Neural cell (in vitro differentiated cells): ENCODE measurements around the gene NR1H3. TPM values are rescaled to one million over a fixed set of nuclear protein-coding genes. Genes with fewer than 3 reads are reported as not detected.
A peak's percentile ranks its signal among the peaks of the same experiment; 100 is the strongest.

Experiments
- H2AFZ ChIP-seq: fragments of 200-600, 300-800 bp; sonication (generic), shearing (Covaris generic); 2 replicates; pipeline ENCODE4 v1.6.0; 2014; ENCODE audit warnings: low read depth, mild to moderate bottlenecking, antibody characterized with exemption, low read length, moderate library complexity
- H3F3A ChIP-seq: fragments of 200-600 bp; shearing (Covaris generic); 2 replicates; pipeline ENCODE4 v1.6.1; 2016; ENCODE audit warnings: mild to moderate bottlenecking, moderate library complexity, mixed read lengths, antibody characterized with exemption, low read length; ENCODE audit not compliant: insufficient read depth, poor library complexity, severe bottlenecking
- H3K27ac ChIP-seq: fragments of 200-600, 300-800 bp; sonication (generic), shearing (Covaris generic); 2 replicates; pipeline ENCODE4 v1.5.1; 2014; ENCODE audit warnings: mild to moderate bottlenecking, low read length, moderate library complexity
- H3K27me3 ChIP-seq: fragments of 300-800, 200-600 bp; sonication (generic), shearing (Covaris generic); 2 replicates; pipeline ENCODE4 v1.6.0; 2014; ENCODE audit warnings: mild to moderate bottlenecking, low read depth, low read length, moderate library complexity; ENCODE audit not compliant: insufficient read depth
- H3K36me3 ChIP-seq: fragments of 300-800, 200-600 bp; sonication (generic), shearing (Covaris generic); 2 replicates; pipeline ENCODE4 v1.5.1; 2014; ENCODE audit warnings: mild to moderate bottlenecking, antibody characterized with exemption, low read length, moderate library complexity; ENCODE audit not compliant: insufficient read depth
- H3K4me2 ChIP-seq: fragments of 300-800, 200-600 bp; sonication (generic), shearing (Covaris generic); 2 replicates; pipeline ENCODE4 v1.6.0; 2014; ENCODE audit warnings: mild to moderate bottlenecking, low read length
- H3K4me3 ChIP-seq: fragments of 300-800, 200-600 bp; sonication (generic), shearing (Covaris generic); 2 replicates; pipeline ENCODE4 v1.5.1; 2014; ENCODE audit warnings: mild to moderate bottlenecking, low read length, moderate library complexity
- H3K79me2 ChIP-seq: fragments of 200-600 bp; shearing (Covaris generic); replicated peaks from 2 replicates; pipeline ENCODE4 v1.6.0; 2014; ENCODE audit warnings: mild to moderate bottlenecking, low read length, moderate library complexity; ENCODE audit not compliant: insufficient read depth
- H3K9ac ChIP-seq: fragments of 300-800, 200-600 bp; sonication (generic), shearing (Covaris generic); 2 replicates; pipeline ENCODE4 v1.6.1; 2016; ENCODE audit warnings: mild to moderate bottlenecking, low read length, mixed read lengths
- H3K9me2 ChIP-seq: fragments of 200-600 bp; shearing (Covaris generic); 2 replicates; pipeline ENCODE4 v1.6.1; 2016; ENCODE audit warnings: mild to moderate bottlenecking, low read length, mixed read lengths; ENCODE audit not compliant: insufficient read depth
- H3K9me3 ChIP-seq: fragments of 200-600, 300-800 bp; sonication (generic), shearing (Covaris generic); 2 replicates; pipeline ENCODE4 v1.6.1; 2016; ENCODE audit warnings: mild to moderate bottlenecking, mixed run types, low read length, moderate library complexity, mixed read lengths
- H4K20me1 ChIP-seq: fragments of 200-600 bp; shearing (Covaris generic); 2 replicates; pipeline ENCODE4 v1.6.1; 2016; ENCODE audit warnings: mild to moderate bottlenecking, mixed run types; ENCODE audit not compliant: insufficient read depth
- CTCF ChIP-seq: fragments of 450-650 bp; IDR thresholded peaks from 2 replicates; pipeline ENCODE4 v1.5.1; 2014; ENCODE audit warnings: antibody characterized with exemption, mild to moderate bottlenecking, moderate library complexity; ENCODE audit not compliant: poor library complexity, severe bottlenecking
- EP300 ChIP-seq: fragments of 450-650 bp; conservative IDR thresholded peaks from 2 replicates; pipeline ENCODE4 v1.6.1; 2014; ENCODE audit warnings: antibody characterized with exemption, mild to moderate bottlenecking, moderate library complexity; ENCODE audit not compliant: poor library complexity, severe bottlenecking
- EZH2 ChIP-seq: fragments of 200-600, 300-800 bp; shearing (Covaris generic), sonication (generic); IDR thresholded peaks from 2 replicates; pipeline ENCODE4 v1.6.1; 2014; ENCODE audit warnings: antibody characterized with exemption, low read length, borderline replicate concordance, mild to moderate bottlenecking; ENCODE audit not compliant: insufficient read depth, poor library complexity, severe bottlenecking
- MXI1 ChIP-seq: fragments of 450-650 bp; conservative IDR thresholded peaks from 2 replicates; pipeline ENCODE4 v1.6.1; 2014; ENCODE audit warnings: antibody characterized with exemption, mild to moderate bottlenecking; ENCODE audit not compliant: poor library complexity, severe bottlenecking
- POLR2AphosphoS5 ChIP-seq: IDR thresholded peaks from 2 replicates; pipeline ENCODE4 v1.6.1; 2012
- RAD21 ChIP-seq: fragments of 450-650 bp; conservative IDR thresholded peaks from 2 replicates; pipeline ENCODE4 v1.6.1; 2014; ENCODE audit warnings: antibody characterized with exemption, mild to moderate bottlenecking, moderate library complexity
- REST ChIP-seq: IDR thresholded peaks from 2 replicates; pipeline ENCODE4 v1.6.1; 2012; ENCODE audit warnings: borderline replicate concordance
- SMC3 ChIP-seq: fragments of 450-650 bp; conservative IDR thresholded peaks from 2 replicates; pipeline ENCODE4 v1.6.1; 2014; ENCODE audit warnings: antibody characterized with exemption, mild to moderate bottlenecking, moderate library complexity; ENCODE audit not compliant: poor library complexity
- TAF1 ChIP-seq: IDR thresholded peaks from 2 replicates; pipeline ENCODE4 v1.6.1; 2012; ENCODE audit warnings: low read depth
- polyA plus RNA-seq: library from polyadenylated mRNA; depleted of rRNA; stranded (reverse); fragments of >200 nt; gene quantifications from 2 replicates; pipeline ENCODE4 v1.2.3, GENCODE V29; 2014

NR1H3 gene
- polyA plus RNA-seq, 1 donor from 2014 or later = 7.7 TPM

GRCh38 chr11:47248304-47248663 lies 9.5 kb upstream of the NR1H3 start:
- no peak for TF ChIP-seq CTCF
- no peak for TF ChIP-seq MXI1
- no peak for TF ChIP-seq EP300
- no peak for TF ChIP-seq REST
- no peak for TF ChIP-seq SMC3
- no peak for TF ChIP-seq RAD21
- no peak for TF ChIP-seq EZH2
- no peak for TF ChIP-seq TAF1
- TF ChIP-seq POLR2AphosphoS5 = no peak
- H3K27ac ChIP-seq = peak overlapping the region; percentile 94

GRCh38 chr11:47248664-47249377 lies 9.0 kb upstream of the NR1H3 start, which contains the start of gene ACP2:
TSS of gene ACP2 (minus strand) at chr11:47248814. CDS start at chr11:47248789, 25 bp downstream.
- Histone ChIP-seq H3K9ac (peak within 1 kb of the TSS; percentile 92), H3K36me3 (no peaks in the 10 kb centered on the region), H3K9me3 (no peaks in the 10 kb centered on the region), H2AFZ (peak within 1 kb of the TSS; percentile 96), H4K20me1 (no peaks in the 10 kb centered on the region), H3K9me2 (no peaks in the 10 kb centered on the region), H3K27ac (peak within 1 kb of the TSS; percentile 94), H3K27me3 (no peaks in the 10 kb centered on the region), H3K4me2 (peak within 1 kb of the TSS; percentile 100), H3F3A (no peaks in the 10 kb centered on the region), H3K79me2 (peaks cover 18% of the 10 kb centered on the region), H3K4me3 (peak within 1 kb of the TSS; percentile 97)
- TF ChIP-seq MXI1 (peak; percentile 82), EP300 (peak; percentile 59), EZH2 (no peak), TAF1 (peak; percentile 99), RAD21 (peak; percentile 54), POLR2AphosphoS5 (peak; percentile 95), CTCF (peak; percentile 64), REST (peak; percentile 87), SMC3 (peak; percentile 67)

More at GRCh38 chr11:47248304-47248663, 9.5 kb upstream of the NR1H3 start:
- peak overlapping the region; percentile 92 for H3K9ac ChIP-seq
- peaks cover 18% of the 10 kb centered on the region for H3K79me2 ChIP-seq
- H3K27me3 ChIP-seq = no peaks in the 10 kb centered on the region
- H3F3A ChIP-seq = no peaks in the 10 kb centered on the region
- peak overlapping the region; percentile 96 for H2AFZ ChIP-seq
- no peaks in the 10 kb centered on the region for H3K36me3 ChIP-seq
- peak overlapping the region; percentile 69 for H3K4me2 ChIP-seq
- H3K9me2 ChIP-seq = no peaks in the 10 kb centered on the region
- no peaks in the 10 kb centered on the region for H4K20me1 ChIP-seq
- no peaks in the 10 kb centered on the region for H3K9me3 ChIP-seq
- H3K4me3 ChIP-seq = peak overlapping the region; percentile 97
